ENCODE results near the gene APLP2.

- TF ChIP-seq POLR2A (IDR thresholded peaks at IDR 0.05) (no peak), POLR2AphosphoS5 (IDR thresholded peaks at IDR 0.05) (no peak)
Measured at GRCh38 chr11:130126516-130126915, 56.8 kb downstream of the APLP2 start.
